Spleen (tissue), 7 donors: ENCODE results near the gene UNC119B.

Experiments used
- CTCF ChIP-seq, 11 experiments: fragments of 200-600 bp in 7 of 11; fragments of 450-650 bp in 4 of 11; sonication (generic) in 4 of 11; IDR thresholded peaks in 8 of 11; conservative IDR thresholded peaks in 3 of 11; 1 replicate in 7 of 11; 2 replicates in 4 of 11; pipeline versions ENCODE4 v1.4.0 to v1.8.0; 2016 to 2021; ENCODE audit warnings: antibody characterized with exemption in 11 of 11, inconsistent platforms in 4 of 11, mild to moderate bottlenecking in 1 of 11
- POLR2A ChIP-seq, 3 donors: fragments of 450-650 bp; IDR thresholded peaks; one replicate each; pipeline ENCODE4 v1.5.1; 2017; ENCODE audit warnings: antibody characterized with exemption in 3 of 3, mild to moderate bottlenecking in 1 of 3
- donor health status: DM: no; HTN: no; CAD: no; lungs with moderate emphysema.
- donor health status: DM: no; HTN: no; CAD: no.
- donor health status: DM: no; HTN: no; CAD: no.

GRCh38 chr12:120690978-120691377 is 19.3 kb upstream of the UNC119B start:
- TF ChIP-seq CTCF (IDR thresholded peaks at IDR 0.05 in 8 of 11, conservative IDR thresholded peaks at IDR 0.05 in 3 of 11), result no peak
- TF ChIP-seq POLR2A (IDR thresholded peaks at IDR 0.05), result no peak
